ENCODE data around the gene NUMB. TPM values are rescaled to one million over a fixed set of nuclear protein-coding genes. Genes with fewer than 3 reads are reported as not detected.

The NUMB gene
- total and polyA plus RNA-seq, 2 donors (not counting 3 experiments of a cell fraction or from before 2014, with no cell fraction given), result 128 to 164 TPM

GRCh38 chr14:73293782-73294781 lies 164.3 kb downstream of the NUMB start:
- BruUV-seq (replicated peaks), result no TSS peak
- H3K9ac ChIP-seq (replicated peaks; ENCODE audit: extremely low read depth, insufficient read depth, low read length), result no peak overlapping the region
- DNase-seq (ENCODE audit: low read depth, low spot score) (no peak), FAIRE-seq (peak; percentile 44)
- H3K36me3 ChIP-seq (ENCODE audit: control insufficient read depth in 2 of 2, extremely low read depth in 1 of 2, insufficient read depth in 2 of 2, low read length in 2 of 2), result peaks cover 3 to 12% of the 10 kb centered on the region in 2 experiments
- no peak for TF ChIP-seq MAX (IDR thresholded peaks at IDR 0.05; ENCODE audit: insufficient read depth, insufficient read length)
- no peak for TF ChIP-seq POLR2A (IDR thresholded peaks at IDR 0.05; ENCODE audit: low read depth, low read length)
- no peaks in the 10 kb centered on the region for H3K27me3 ChIP-seq (ENCODE audit: control insufficient read depth in 2 of 2, insufficient read depth in 2 of 2, low read length in 2 of 2)
- no peak overlapping the region for H3K4me3 ChIP-seq (replicated peaks in 1 of 3; ENCODE audit: insufficient read depth in 1 of 3, low read depth in 1 of 3, low read length in 3 of 3)
- dilution Hi-C loops (cut with MboI; ENCODE audit: extremely low pct_ligation_motif_present, low sequenced_read_pairs) (loop anchor here (25.0 kb wide), 1 partner anchor 168 kb away; the partner anchor contains the start of gene NUMB), intact Hi-C loops (cut with micrococcal nuclease) (no loop called here)
- H3K4me1 ChIP-seq (ENCODE audit: control insufficient read depth, extremely low read depth, insufficient read depth, low read length), result peaks cover 3% of the 10 kb centered on the region
- ChIA-PET POLR2A (interaction anchor here (1.0 kb wide), 1 partner anchor 177 kb away, joined by 4 read pairs; no protein-coding TSS in a partner anchor), CTCF (interaction anchor here (1.2 to 4.0 kb wide), 37 partner anchors 7 to 339 kb away, joined by 3 to 559 read pairs (median 9); partner anchors contain the start of genes NUMB, PSEN1 and RIOX1)
- no peak overlapping the region for H3K27ac ChIP-seq (ENCODE audit: insufficient read depth, low read depth, low read length)
- H2AFZ ChIP-seq (ENCODE audit: low read depth, low read length), result no peak overlapping the region
- no peak overlapping the region for H3K4me2 ChIP-seq (ENCODE audit: insufficient read depth, low read length)
- no peaks in the 10 kb centered on the region for H3K9me3 ChIP-seq (replicated peaks; ENCODE audit: control insufficient read depth, insufficient read depth, low read length)
- no peaks in the 10 kb centered on the region for H3K79me2 ChIP-seq (ENCODE audit: control insufficient read depth, insufficient read depth, low read length)
- H4K20me1 ChIP-seq (replicated peaks; ENCODE audit: control insufficient read depth, extremely low read depth, insufficient read depth, low read length), result no peaks in the 10 kb centered on the region
- H3K9me1 ChIP-seq (replicated peaks; ENCODE audit: control insufficient read depth, extremely low read depth, insufficient read depth, low read length), result no peaks in the 10 kb centered on the region

- no peaks in the 10 kb centered on the region for H3K9me1 ChIP-seq (replicated peaks; ENCODE audit: control insufficient read depth, extremely low read depth, insufficient read depth, low read length)
- H3K4me1 ChIP-seq (ENCODE audit: control insufficient read depth, extremely low read depth, insufficient read depth, low read length), result peaks cover 3% of the 10 kb centered on the region
- H3K4me3 ChIP-seq (replicated peaks in 1 of 3; ENCODE audit: insufficient read depth in 1 of 3, low read depth in 1 of 3, low read length in 3 of 3), result no peak overlapping the region
- no peak overlapping the region for H2AFZ ChIP-seq (ENCODE audit: low read depth, low read length)
- dilution Hi-C loops (cut with MboI; ENCODE audit: extremely low pct_ligation_motif_present, low sequenced_read_pairs) (loop anchor here (25.0 kb wide), 1 partner anchor 172 kb away; the partner anchor contains the start of gene NUMB), intact Hi-C loops (cut with micrococcal nuclease) (no loop called here)
- ChIA-PET POLR2A (interaction anchor here (0.6 kb wide), 1 partner anchor 177 kb away, joined by 13 read pairs; no protein-coding TSS in a partner anchor), CTCF (interaction anchor here (0.6 to 1.0 kb wide), 2 partner anchors 49 to 182 kb away, joined by 3 to 4 read pairs; no protein-coding TSS in a partner anchor)
- no peaks in the 10 kb centered on the region for H3K27me3 ChIP-seq (ENCODE audit: control insufficient read depth in 2 of 2, insufficient read depth in 2 of 2, low read length in 2 of 2)
- no peak overlapping the region for H3K9ac ChIP-seq (replicated peaks; ENCODE audit: extremely low read depth, insufficient read depth, low read length)
- H3K4me2 ChIP-seq (ENCODE audit: insufficient read depth, low read length), result no peak overlapping the region
- peaks cover 5 to 13% of the 10 kb centered on the region in 2 experiments for H3K36me3 ChIP-seq (ENCODE audit: control insufficient read depth in 2 of 2, extremely low read depth in 1 of 2, insufficient read depth in 2 of 2, low read length in 2 of 2)
- TF ChIP-seq POLR2AphosphoS5 (IDR thresholded peaks at IDR 0.05; ENCODE audit: insufficient read depth, low read depth, low read length) (no peak), MAX (IDR thresholded peaks at IDR 0.05; ENCODE audit: insufficient read depth, insufficient read length) (no peak), GATA2 (IDR thresholded peaks at IDR 0.05; ENCODE audit: insufficient read depth, insufficient read length, low read depth, low read length) (no peak), POLR2A (IDR thresholded peaks at IDR 0.05; ENCODE audit: low read depth, low read length) (no peak), JUN (IDR thresholded peaks at IDR 0.05; ENCODE audit: borderline replicate concordance, insufficient read depth, insufficient read length, low read depth) (no peak), EZH2 (IDR thresholded peaks at IDR 0.05; ENCODE audit: borderline replicate concordance, low read depth, low read length, severe bottlenecking) (no peak), MYC (IDR thresholded peaks at IDR 0.05; ENCODE audit: low read depth, low read length) (no peak), FOS (IDR thresholded peaks at IDR 0.05; ENCODE audit: borderline replicate concordance, insufficient read depth, low read length) (no peak)
- TF ChIP-seq, protein P1, sequence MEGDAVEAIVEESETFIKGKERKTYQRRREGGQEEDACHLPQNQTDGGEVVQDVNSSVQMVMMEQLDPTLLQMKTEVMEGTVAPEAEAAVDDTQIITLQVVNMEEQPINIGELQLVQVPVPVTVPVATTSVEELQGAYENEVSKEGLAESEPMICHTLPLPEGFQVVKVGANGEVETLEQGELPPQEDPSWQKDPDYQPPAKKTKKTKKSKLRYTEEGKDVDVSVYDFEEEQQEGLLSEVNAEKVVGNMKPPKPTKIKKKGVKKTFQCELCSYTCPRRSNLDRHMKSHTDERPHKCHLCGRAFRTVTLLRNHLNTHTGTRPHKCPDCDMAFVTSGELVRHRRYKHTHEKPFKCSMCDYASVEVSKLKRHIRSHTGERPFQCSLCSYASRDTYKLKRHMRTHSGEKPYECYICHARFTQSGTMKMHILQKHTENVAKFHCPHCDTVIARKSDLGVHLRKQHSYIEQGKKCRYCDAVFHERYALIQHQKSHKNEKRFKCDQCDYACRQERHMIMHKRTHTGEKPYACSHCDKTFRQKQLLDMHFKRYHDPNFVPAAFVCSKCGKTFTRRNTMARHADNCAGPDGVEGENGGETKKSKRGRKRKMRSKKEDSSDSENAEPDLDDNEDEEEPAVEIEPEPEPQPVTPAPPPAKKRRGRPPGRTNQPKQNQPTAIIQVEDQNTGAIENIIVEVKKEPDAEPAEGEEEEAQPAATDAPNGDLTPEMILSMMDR (IDR thresholded peaks at IDR 0.05; ENCODE audit: extremely low read depth in 1 of 2, insufficient read depth in 1 of 2, low read depth in 1 of 2, low read length in 2 of 2), result no peak
- no peaks in the 10 kb centered on the region for H3K79me2 ChIP-seq (ENCODE audit: control insufficient read depth, insufficient read depth, low read length)
- H3K27ac ChIP-seq (ENCODE audit: insufficient read depth, low read depth, low read length), result no peak overlapping the region
- FAIRE-seq, result no peak
- H3K9me3 ChIP-seq (replicated peaks; ENCODE audit: control insufficient read depth, insufficient read depth, low read length), result no peaks in the 10 kb centered on the region
- BruUV-seq (replicated peaks), result no TSS peak
- DNase-seq (ENCODE audit: low read depth, low spot score), result no peak
- H4K20me1 ChIP-seq (replicated peaks; ENCODE audit: control insufficient read depth, extremely low read depth, insufficient read depth, low read length), result no peaks in the 10 kb centered on the region
These were observed 168.1 kb downstream of the NUMB start for GRCh38 chr14:73290279-73290678.

Measured in endothelial cell of umbilical vein (primary cell).